Activated CD4-positive, alpha-beta T cell treated with anti-CD3 and anti-CD28 coated beads for 4 hours (primary cell): Measurements from ENCODE around the gene NSL1.

Experiments used
- DNase-seq, 2 donors: peaks; one replicate each; pipeline ENCODE4 v3.0.0-alpha.2; 2020

The NSL1 gene

DNA sequence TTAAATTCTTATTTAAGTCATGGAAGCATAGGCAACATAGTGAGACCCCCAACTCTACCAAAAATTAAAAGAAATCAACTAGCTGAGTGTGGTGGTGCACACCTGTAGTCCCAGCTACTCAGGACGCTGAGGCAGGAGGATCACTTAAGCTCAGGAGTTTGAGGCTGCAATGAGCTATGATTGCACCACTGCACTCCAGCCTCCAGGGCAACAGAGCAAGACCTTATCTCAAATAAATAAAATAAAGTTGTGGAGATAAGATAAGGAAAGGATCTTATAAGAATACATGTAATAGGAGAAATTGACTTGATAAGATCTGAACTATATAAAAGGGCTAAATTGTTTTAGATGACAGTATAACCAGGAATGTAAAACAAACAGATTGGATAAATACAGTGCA is 89.7 kb downstream of the NSL1 start:
- no peak for DNase-seq

DNA sequence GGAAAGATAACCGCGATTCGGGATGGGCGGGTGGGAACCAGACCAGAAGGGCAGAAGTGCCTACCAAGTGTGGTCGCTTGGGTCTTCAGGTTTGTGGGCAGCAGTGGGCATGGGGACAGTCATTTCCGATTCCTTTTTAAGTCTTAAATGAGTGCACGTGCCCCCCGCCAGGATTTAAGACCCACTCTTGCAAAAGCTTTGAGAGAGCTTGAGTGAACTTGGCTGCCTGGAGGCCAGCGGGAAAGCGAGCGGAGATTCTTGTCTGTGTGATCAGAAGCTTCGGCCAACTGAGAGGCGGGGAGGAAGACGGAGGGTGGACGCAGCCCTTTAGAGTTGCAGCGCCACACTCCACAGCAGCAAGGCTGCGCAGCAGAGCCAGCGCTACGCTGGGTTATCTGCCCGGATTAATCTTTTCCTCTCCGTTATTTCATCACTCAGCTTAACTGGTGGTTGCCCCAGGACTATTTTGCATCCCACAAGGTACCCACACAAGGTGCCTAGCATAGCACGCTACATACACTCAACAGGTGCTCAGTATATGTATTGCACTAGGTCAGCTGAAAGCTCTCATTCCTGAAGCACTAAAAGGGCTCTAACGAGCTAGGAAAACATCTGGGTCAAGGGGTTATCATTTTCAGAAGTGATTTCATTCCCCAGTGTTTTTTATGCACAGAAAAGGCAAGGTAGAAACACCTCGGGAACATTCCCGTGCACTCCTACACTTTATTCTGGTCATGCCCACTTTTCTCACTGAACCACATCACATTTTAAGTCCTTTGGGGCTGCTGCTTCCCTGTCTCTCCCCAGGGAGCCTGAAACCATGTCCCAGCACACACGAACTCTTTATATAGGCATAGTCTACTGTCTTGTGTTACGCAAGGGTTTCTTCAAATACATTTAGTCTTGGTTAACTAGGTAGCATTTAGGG is 90.4 kb downstream of the NSL1 start:
- DNase-seq = peak; percentile 33 to 49

DNA sequence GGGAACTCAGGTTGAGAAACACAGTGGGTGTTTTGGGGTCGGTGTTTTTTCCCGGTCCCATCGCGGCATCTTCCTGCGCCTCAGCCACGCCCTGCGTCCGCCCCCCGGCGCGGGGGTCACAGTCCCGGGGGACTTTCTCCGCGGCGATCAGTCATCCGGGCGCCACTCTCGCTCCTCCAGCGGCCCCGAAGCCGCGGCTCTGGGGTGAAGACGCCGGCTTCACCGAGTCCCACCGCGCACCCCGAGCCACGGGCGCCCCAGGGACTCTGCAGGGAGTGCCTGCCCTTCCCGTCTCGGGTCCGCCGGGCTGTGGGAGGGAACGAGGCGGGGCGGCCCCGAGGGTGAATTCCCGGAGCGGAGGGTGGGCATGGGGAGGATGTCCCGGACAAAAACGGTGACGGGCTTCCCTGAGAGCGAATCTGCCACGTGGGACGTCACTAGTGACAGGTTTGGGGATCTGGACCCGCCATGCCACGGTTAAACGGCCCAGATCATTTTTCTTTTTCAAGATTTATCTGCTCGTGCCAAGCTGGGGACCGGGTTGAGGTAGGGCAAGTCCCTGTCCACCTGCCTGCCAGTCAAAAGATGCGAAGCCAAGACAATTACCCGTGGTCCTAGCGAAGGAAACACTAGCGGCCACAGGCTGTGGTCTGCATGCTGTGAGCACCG is 91.2 kb downstream of the NSL1 start:
- DNase-seq = peak; percentile 68 to 75

DNA sequence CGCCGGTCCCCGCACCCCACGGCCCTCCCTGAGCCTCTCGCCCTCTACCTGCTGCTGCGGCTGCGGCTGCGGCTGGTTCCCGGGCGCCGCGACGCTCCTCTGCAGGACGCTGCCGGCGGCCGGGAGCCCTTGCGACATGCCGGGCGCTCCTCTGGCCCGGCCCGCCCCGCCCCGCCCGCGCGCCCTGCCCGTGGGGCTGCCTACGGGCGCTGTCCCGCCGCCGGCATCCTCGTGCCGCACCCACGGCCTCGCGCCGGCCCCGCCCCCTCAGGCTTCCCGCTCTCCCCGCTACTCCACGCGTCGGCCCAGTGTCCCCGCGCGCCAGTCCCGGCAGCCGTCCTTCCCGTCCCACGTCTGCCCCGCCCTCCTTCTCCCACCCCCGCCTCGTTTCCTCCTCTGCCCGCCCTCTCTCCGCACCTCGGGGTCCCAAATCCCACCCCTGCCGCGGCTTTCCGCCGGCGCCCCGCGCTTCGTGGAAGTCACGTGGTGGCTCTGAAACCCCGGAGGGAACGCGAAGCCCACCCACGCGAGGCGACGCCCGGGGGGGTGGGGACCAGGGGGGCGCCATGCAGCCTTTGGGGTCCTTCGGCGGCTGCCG is 91.9 kb downstream of the NSL1 start, which contains the start of gene BATF3:
TSS of gene BATF3 (minus strand) at position 216 of the 598 bp plus-strand sequence. CDS start at position 138, 78 bp downstream.
- peak; percentile 69 to 80 for DNase-seq

DNA sequence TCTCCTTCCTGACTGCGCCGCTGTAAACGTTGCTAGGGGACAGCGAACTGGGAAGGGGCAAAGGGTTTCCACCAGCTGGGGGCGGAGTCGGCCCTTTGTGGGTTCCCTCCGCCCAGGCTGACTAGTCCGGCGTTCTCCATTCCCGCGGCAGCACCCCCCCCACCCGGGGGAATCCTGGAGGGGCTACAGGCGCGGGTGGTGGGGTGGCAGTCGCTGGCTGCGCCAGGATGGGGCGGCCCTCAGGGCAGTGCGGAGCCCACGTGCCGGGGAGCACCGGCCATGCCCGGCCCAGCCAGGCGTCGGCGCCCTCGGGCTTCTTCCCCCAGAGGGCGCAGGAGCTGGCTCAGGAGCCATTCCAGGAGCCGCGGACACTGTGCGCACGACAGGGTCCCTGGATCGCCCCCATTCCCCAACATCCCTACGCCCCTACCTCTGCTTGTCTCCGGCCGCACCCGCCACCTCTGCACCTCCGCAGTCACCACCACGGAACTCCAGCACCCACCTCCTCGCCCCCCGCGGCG is 92.4 kb downstream of the NSL1 start:
- peak; percentile 55 for DNase-seq

DNA sequence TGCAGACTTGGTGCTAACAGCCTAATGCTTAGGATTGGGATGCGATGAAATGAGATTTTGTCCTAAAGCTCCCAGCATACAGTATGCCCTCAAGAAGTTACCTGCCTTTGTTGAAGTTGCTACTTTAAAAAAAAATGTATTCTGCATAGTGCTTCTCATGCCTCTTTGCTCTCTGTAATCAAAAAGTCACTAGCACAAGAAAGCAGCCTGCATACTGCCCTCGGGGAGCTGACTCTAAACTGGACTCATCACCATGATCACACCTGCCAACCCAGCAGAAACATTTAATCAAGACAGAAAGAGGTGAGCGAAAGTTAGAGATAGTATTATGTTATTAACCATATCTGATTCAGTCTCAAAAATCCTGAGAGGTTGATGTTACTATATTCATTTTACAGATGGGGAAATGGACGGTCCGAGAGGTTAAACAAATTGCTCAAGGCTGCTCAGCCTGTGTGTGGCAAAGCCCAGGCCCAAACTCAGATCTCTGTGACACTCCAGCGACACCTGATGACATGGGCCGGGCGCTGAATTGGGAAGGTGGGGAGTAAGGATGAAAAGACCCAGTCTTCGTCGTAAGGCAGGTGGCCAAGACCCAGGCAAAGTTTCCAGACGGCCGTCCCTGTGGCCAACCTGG is 93.0 kb downstream of the NSL1 start:
- DNase-seq = no peak

DNA sequence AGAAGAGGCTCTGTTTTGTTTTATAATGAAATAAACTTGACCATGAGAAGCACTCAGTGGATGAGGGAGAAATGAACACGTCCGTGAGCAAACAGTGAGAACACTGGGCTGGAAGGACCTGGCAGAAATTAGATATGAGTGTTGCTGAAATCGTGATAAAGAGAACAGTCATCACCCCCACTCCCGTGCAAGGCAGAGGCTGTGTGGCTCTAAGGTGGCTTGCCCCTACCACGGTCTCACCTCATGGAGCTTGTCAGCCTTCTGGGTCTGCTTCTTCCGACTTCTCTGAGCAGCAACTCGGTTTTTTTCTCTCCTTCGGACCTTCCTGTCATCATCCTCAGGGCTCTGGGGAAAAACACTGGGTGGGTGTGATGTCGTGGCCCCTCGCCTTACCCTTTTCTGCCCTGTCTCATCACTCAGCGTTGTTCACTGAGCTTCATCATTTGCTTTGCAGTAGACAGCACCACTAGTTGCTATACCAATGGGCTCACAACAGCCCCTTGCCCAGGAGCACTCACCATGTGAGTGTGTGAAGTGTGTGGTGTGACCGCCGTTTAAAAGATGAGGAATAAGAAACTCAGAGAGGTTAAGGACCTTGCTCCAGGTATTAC is 94.8 kb downstream of the NSL1 start:
- DNase-seq = no peak

DNA sequence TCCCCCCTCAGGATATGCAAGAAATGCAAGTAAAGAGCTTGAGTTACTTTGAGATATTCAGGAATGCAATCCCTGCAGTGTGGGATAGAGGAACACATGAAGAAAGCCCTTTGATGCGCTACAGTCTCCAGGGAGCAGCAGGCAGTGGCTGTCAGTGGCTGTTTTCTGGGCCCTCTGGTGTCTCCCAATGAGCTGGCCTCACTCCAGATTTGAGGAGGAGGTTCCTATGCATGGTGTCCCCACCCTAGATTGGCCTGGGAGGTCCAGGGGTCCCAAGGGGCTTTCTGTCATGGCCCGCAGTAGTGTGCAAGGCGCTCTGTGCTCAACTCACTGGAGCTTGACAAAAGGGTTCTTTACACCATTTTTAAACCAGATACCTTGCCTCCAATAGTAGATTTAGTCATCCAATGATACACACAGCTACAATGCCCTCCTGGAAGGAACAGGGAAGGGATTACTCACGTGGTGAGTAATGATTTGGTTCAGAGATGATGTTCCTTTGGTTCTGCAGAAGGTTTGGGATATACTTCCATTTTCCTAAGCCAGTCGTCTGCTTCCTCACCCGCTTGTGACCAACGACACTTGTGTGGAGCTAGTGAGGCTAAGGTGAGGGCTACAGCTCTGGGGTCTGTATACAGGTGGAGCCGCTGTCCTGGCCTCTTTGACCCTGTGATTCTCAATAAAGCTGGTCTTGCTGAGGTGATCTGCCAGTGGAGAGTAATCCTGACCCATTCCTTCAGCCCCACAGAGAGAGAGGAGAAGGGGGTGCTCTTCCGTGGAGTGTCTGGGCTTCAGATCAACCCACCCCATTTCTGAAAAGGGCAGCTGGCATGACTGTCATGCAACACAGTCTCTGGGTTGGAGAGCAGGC is 98.6 kb downstream of the NSL1 start:
- DNase-seq = no peak

DNA sequence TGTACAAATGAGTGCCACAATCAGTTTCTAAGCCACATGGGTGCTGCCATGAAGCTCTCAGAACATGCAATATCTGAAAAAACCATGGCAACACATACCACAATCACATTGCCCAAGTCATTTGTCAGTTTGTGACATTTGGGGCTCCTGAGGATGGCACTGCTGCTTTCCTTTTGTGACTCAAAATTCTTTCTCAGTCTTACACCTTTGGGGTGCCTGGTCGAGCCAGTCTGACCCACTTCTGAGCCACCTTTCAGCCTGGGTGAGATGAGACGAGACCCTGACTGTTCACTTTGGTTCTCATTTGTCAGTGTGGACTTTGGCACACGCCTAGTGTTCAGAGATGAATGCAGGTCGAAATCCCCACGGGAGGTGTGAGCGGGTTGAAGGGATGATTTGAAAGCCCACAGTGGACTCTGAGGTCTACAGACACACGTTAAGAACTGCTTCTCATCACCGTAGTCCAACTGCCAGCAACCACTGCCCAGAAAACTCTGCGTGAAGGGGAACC is 100.0 kb downstream of the NSL1 start:
- DNase-seq = no peak

DNA sequence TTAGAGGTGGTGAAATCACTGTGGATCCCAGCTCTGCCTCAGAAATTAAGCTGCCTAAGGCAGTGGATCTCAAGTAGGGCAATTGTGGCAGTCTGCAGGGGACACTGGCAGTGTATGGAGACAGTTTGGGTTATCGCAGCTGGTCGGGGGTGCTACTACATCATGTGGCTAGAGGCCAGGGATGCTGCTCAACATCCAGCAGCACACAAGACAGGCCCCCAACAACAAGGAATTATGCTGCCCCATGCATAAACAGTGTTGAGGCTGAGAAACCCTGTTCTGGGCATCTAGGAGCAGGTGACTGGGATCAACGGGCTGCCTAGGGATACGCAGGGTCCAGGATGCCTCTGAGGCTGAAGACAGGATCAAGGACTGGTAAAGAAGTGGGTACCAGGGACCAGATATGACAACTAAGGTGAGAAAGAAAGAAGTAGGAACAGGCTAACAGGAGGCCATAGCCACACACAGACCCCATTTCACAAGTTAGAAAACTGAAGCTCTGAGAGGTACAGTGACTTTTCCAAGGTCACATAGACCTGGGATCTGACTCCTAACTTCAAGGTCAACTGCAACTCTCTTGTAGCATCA is 100.7 kb downstream of the NSL1 start:
- DNase-seq = no peak

DNA sequence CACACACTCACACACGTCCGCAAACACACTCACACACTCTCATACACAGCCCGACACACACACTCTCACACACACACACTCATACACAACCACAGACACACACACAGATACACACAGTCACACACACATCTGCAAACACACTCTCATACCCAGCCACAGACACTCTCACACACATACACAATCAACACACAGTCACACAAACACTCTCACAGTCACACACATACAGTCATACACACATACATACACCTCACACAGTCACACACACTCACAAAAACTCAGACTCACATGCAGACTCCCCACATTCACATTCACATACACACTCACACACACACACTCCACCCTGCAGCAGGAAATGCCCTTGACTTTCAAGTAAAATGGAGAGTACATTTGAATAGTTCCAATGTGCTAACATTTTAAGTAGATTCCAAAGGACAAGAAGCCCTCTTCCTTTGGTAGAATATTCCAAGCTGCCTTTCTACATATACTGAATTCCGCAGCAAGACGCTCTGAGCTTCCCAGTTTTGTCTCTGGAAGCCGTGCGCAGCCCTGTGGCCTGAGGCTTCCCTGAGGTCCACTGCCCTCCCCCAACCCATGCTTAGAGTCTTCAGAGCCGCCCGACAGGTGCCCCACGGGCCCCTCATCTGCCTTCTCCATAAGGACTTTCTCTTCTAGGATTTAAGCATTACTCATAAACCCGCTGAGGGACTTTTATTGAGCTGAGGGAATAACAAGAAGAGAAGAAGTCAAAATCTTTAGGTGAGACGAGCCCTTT is 101.6 kb downstream of the NSL1 start:
- DNase-seq = no peak

DNA sequence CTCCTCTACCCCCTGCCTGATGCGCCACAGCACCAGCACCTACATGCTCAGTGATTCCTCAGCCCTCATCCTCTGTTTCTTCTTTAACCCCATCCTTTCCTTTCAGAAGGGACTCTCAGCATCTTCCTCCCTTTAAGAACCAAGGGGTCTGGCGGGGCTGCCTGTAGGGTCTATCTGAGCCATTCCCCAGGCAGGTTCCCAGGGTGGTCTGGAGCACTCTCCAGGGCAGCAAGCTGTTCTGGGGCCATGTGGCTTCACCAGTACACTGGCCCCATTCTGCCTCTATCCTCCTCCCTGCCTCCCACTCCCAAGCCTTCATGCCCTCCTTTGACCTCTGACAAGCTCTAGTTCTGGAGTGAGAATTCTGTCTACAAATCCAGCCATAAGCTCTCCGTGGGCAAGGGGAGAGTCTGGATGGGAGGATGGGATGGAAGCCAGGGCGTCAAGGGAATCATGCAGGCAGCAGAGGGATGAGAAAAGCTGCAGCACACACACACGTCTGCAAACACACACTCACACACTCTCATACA is 102.3 kb downstream of the NSL1 start:
- DNase-seq = no peak

DNA sequence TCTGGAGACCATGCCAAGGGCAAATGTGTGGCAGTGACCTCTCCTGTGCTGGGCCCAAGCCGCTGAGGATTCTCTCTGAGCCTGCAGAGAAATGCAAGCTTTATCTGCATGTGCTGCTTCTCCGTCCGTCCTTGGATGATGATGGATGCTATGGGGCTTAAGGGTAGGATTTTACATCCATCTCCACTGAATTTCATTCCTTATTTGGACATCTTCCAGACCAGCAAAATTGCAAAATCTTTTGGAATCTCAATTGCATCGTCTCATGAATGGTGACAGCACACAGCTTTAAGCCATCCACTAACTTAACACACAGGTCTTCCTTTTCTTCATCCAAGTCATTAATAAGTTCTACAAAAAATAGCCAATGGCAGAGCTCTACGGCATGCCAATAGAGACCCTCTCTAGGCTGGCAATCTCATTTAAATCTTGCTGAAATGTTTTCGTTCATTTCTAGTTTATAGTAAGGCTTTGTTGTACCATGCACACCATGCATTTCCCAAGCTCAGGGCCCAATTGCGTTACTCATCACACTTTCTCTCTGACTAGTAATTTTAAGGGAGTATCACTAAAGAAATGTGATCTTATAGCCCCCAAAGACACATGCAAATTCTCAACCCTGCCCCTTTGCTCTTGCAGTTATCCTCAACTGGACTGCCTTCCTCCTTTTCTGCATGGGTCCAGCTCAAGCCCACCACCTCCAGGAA is 103.1 kb downstream of the NSL1 start:
- DNase-seq = no peak

DNA sequence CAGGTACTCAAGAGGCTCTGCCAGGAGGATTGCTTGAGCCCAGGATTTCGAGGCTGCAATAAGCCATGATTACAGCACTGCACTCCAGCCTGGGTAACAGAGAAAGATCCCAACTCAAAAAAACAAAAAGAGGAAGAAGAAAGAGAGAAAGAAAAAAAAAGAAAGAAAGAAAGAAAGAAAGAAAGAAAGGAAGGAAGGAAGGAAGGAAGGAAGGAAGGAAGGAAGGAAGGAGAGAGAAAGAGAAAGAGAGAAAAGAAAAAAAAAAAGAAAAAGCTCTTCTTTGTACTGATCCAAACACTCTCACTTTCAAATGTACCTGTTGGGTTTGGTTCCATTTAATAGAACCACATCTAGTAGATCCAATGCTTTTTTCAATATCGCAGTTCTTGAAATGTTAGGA is 103.8 kb downstream of the NSL1 start:
- DNase-seq = no peak

DNA sequence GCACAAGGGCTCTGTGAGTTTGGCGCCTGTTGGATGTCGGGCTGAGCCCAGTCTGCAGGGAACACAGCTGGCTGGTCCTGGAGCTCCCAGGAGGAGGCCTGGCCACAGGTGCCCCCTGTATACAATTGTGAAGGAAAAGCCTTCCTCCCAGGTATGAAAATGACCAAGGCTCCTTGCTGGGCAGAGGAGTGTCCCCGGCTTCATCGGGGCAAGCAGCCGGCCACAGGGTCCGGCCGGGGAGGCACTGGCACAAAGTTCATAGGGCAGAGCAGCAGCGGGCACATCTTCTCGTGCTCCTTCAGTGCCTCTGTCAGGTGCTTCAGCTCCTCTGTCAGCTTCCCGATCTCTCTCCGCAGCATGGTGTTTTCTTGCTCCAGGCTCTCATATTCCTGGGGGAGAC is 105.0 kb downstream of the NSL1 start:
- no peak for DNase-seq

DNA sequence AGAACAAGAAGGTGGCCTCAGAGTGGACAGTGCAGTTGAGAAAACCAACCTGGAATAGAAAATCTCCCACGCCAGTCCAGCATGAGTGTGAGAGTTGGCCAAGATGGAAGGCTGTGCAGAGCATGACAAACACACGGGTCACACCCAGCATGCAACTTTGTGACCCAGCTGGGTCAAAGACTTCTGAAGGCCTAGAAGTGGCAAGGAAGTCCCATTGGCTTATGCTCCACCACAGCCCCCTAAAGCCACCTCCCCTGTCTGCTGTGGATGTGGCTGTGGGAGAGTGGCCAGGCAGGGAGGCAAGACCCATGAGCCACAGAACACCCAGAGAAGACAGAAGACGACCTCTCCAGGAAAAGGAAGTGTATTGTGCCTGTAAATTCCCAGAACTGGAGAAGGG is 105.5 kb downstream of the NSL1 start:
- no peak for DNase-seq

DNA sequence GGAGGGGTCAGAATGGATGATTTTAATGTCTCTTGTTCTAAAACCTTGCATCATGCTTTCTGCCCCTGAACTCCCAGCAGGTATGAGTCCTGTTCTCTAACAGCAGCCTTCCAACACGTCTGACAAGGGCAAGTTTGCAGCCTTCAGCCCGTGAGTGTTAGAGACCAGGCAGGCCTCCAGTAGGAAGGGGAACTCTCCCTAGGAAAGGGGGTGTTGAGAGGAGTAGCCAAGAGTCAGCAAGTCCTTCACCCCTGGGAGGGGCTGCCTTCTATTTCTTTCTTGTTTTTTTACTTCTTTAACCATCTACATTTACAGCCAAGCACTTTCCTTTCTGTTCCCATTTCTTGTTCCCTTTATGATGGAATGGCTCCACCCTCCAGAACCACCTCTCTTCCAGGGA is 106.1 kb downstream of the NSL1 start:
- DNase-seq = no peak

DNA sequence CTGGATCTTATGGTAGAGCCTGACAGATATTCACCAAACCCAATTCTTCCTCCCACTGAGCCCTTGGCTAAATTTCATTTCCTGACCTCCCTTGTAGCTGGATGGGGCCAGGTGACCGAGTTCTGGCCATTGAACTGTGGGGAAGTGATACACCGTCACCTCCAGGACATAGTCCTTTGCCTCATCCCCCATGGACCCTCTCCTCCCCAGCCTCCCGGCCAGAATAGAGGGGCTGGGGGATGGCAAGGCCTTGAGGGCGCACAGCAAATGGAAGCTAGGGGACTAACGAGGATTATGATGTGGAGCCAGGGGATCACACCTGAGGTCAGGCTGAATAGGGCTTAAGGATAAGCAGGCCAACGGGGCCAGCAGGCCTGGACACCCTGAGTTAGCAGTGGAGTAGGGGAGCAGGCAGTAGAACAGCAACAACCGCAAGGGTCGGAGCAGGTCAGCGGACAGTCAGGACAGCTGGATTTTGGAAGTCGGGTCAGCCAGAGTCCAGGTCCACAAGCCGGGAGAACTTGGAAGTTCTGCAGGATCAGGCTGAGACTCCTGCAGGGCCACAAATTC is 107.0 kb downstream of the NSL1 start:
- DNase-seq = no peak

DNA sequence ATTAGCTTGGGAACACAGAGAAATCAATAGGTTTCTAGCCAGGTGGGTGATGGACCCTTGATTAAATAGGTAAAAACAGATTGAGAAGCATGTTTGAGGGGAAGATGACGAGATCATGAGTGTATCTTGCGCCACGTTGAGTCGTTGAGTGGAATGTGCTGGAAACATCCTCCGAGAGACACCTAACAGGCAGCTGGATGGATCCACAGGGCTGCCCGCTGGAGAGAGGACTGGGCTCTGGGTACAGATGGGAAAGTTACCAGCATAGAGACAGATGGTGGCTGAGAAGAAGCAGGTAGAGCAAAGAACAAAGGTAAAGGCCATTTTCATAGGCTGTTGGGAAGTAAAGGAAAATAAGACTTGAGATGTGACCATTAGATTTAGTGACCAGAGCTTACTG is 107.5 kb downstream of the NSL1 start:
- DNase-seq = no peak
